NCI-H526 (cell line): ENCODE measurements around the gene MTERF1.
"Not testable (repeated sequence)": the region's sequence is repeated elsewhere in the genome, so short reads cannot be mapped to it uniquely, and the experiment has no call there.

ENCODE experiments used
- DNase-seq, 2 experiments: peaks; one replicate each; lab custom pipeline; 2025; lab: John Stamatoyannopoulos, UW

The MTERF1 gene

GRCh38 chr7:91883676-91884362 lies 3.3 kb upstream of the MTERF1 start:
- peak; percentile 14 to 15 for DNase-seq

- DNase-seq = peak in 1 of 2 experiments; percentile 40
Observed at GRCh38 chr7:91880016-91880412, 488 bp downstream of the MTERF1 start.

GRCh38 chr7:91876391-91877133 lies 3.9 kb downstream of the MTERF1 start:
- peak in 1 of 2 experiments; percentile 46 for DNase-seq

GRCh38 chr7:91875851-91876250 lies 4.7 kb downstream of the MTERF1 start:
- DNase-seq = no peak

GRCh38 chr7:91872928-91873327 lies 7.6 kb downstream of the MTERF1 start:
- no peak for DNase-seq

GRCh38 chr7:91872069-91872468 lies 8.4 kb downstream of the MTERF1 start:
- DNase-seq = no peak

- DNase-seq = no peak
Observed at GRCh38 chr7:91869661-91870060, 10.8 kb downstream of the MTERF1 start.

- no peak for DNase-seq
Observed at GRCh38 chr7:91866599-91867148, 13.8 kb downstream of the MTERF1 start.

GRCh38 chr7:91865511-91865910 lies 15.0 kb downstream of the MTERF1 start:
- no peak for DNase-seq

- not testable (repeated sequence) for DNase-seq
Observed at GRCh38 chr7:91864604-91865003, 15.9 kb downstream of the MTERF1 start.

- no peak for DNase-seq
Observed at GRCh38 chr7:91864070-91864469, 16.4 kb downstream of the MTERF1 start.

- DNase-seq = peak in 1 of 2 experiments; percentile 32
Observed at GRCh38 chr7:91852263-91852741, 28.2 kb downstream of the MTERF1 start.

- DNase-seq = no peak
Observed at GRCh38 chr7:91850455-91850854, 30.0 kb downstream of the MTERF1 start.

GRCh38 chr7:91847876-91848588 lies 32.5 kb downstream of the MTERF1 start:
- no peak for DNase-seq

GRCh38 chr7:91847231-91847630 lies 33.3 kb downstream of the MTERF1 start:
- DNase-seq = no peak

GRCh38 chr7:91846436-91846835 lies 34.1 kb downstream of the MTERF1 start:
- no peak for DNase-seq

- DNase-seq = no peak
Observed at GRCh38 chr7:91843831-91844230, 36.7 kb downstream of the MTERF1 start.

- no peak for DNase-seq
Observed at GRCh38 chr7:91838439-91838838, 42.1 kb downstream of the MTERF1 start.

- DNase-seq = no peak
Observed at GRCh38 chr7:91837397-91838070, 43.0 kb downstream of the MTERF1 start.

GRCh38 chr7:91835826-91836368 lies 44.6 kb downstream of the MTERF1 start:
- DNase-seq = no peak

- no peak for DNase-seq
Observed at GRCh38 chr7:91835091-91835825, 45.2 kb downstream of the MTERF1 start.
